SK-N-MC (cell line): ENCODE data around the gene RHBDL1.

Experiments
- EZH2 ChIP-seq: fragments of 200-600 bp; sonication (generic); IDR thresholded peaks from one replicate; pipeline ENCODE4 v1.6.1; 2017; ENCODE audit warnings: antibody characterized with exemption
- FOXP2 ChIP-seq: optimal IDR thresholded peaks from 2 replicates; pipeline ENCODE3; 2011; ENCODE audit warnings: mild to moderate bottlenecking, moderate library complexity; ENCODE audit not compliant: insufficient read depth; ENCODE audit errors: extremely low read length, control extremely low read depth
- POLR2AphosphoS5 ChIP-seq: IDR thresholded peaks from 2 replicates; pipeline ENCODE4 v1.6.1; 2012; ENCODE audit warnings: mild to moderate bottlenecking, low read depth, low read length, borderline replicate concordance

GRCh38 chr16:725463-726187, 50.2 kb downstream of the RHBDL1 start:
- TF ChIP-seq EZH2 (no peak), POLR2AphosphoS5 (no peak), FOXP2 (no peak)
